HCT116 (cell line): ENCODE results near the gene SHH. TPM values are rescaled to one million over a fixed set of nuclear protein-coding genes. Genes with fewer than 3 reads are reported as not detected.

Experiments used
- ATAC-seq: fragments of 200-7000 bp; cut with Tn5 transposase; 2 replicates; pipeline ENCODE4 v1.9.1; 2020; ENCODE audit warnings: mild to moderate bottlenecking, moderate library complexity
- BruUV-seq: library from RNA; stranded (reverse); fragments of 400-500 nt; replicated peaks from 2 replicates; lab custom pipeline; 2021; lab: Mats Ljungman, UMichigan
- CTCF ChIA-PET: fragments of 300-600 bp; sonication (Branson Sonifier 250); formaldehyde crosslinking; loops from one replicate; lab custom pipeline; 2021; ENCODE audit warnings: antibody characterized with exemption; lab: Charles Lee
- POLR2A ChIA-PET: fragments of 300-600, 350-600 bp; sonication (Branson Sonifier 250); formaldehyde crosslinking; loops from one replicate; lab custom pipeline; 2021; ENCODE audit warnings: antibody characterized with exemption; lab: Charles Lee
- RAD21 ChIA-PET, 2 experiments: fragments of 300-600 bp; sonication (Branson Sonifier 250); formaldehyde crosslinking; loops; one replicate each; lab custom pipeline; 2023; ENCODE audit warnings: low total read pairs in 2 of 2; ENCODE audit not compliant: uncharacterized antibody in 2 of 2, unreplicated experiment in 2 of 2, low non-redundant PET in 1 of 2; lab: Charles Lee
- DNase-seq: peaks from one replicate; pipeline ENCODE4 v3.0.0-alpha.2; 2010; ENCODE audit warnings: low read depth, low spot score
- H2AFZ ChIP-seq: fragments of 200-600 bp; shearing (Covaris generic), sonication (generic); 2 replicates; pipeline ENCODE4 v1.6.1; 2017; ENCODE audit warnings: low read depth, mixed run types, mixed read lengths, antibody characterized with exemption, low read length; ENCODE audit not compliant: poor library complexity, severe bottlenecking
- H3K27ac ChIP-seq: 2 replicates; pipeline ENCODE4 v1.5.1; 2012; ENCODE audit warnings: low read depth, low read length
- H3K27me3 ChIP-seq: fragments of 200-600 bp; sonication (generic); 2 replicates; pipeline ENCODE4 v1.6.1; 2016; ENCODE audit warnings: mixed run types, low read length, mixed read lengths; ENCODE audit not compliant: insufficient read depth
- H3K36me3 ChIP-seq, 2 experiments: fragments of 200-500 bp in 1 of 2; fragments of 200-600 bp in 1 of 2; sonication (Bioruptor generic) in 1 of 2; sonication (generic) in 1 of 2; 2 replicates each; pipeline versions ENCODE4 v1.5.1 to v1.6.1; 2014 to 2016; ENCODE audit warnings: low read length in 2 of 2, inconsistent platforms in 1 of 2, mixed read lengths in 1 of 2, mixed run types in 1 of 2; ENCODE audit not compliant: insufficient read depth in 2 of 2, control insufficient read depth in 1 of 2
- H3K4me1 ChIP-seq, 2 experiments: fragments of 200-600 bp in 1 of 2; sonication (generic) in 1 of 2; 2 replicates each; pipeline versions ENCODE4 v1.5.1 to v1.6.1; 2012 to 2017; ENCODE audit warnings: low read length in 2 of 2, inconsistent platforms in 1 of 2, mild to moderate bottlenecking in 1 of 2, mixed read lengths in 1 of 2, mixed run types in 1 of 2, moderate library complexity in 1 of 2; ENCODE audit not compliant: insufficient read depth in 2 of 2, control insufficient read depth in 1 of 2
- H3K4me2 ChIP-seq: fragments of 200-600 bp; sonication (generic); 2 replicates; pipeline ENCODE4 v1.6.1; 2017; ENCODE audit warnings: mixed run types, low read length, mixed read lengths
- H3K4me3 ChIP-seq, 2 experiments: fragments of 200-600 bp in 1 of 2; sonication (generic) in 1 of 2; replicated peaks in 1 of 2; 2 replicates each; pipeline ENCODE4 v1.5.1; 2011 to 2016; ENCODE audit warnings: low read length in 2 of 2, control low read depth in 1 of 2, low read depth in 1 of 2, mild to moderate bottlenecking in 1 of 2, mixed read lengths in 1 of 2, mixed run types in 1 of 2
- H3K79me2 ChIP-seq: fragments of 200-600 bp; sonication (generic); 2 replicates; pipeline ENCODE4 v1.6.1; 2017; ENCODE audit warnings: mild to moderate bottlenecking, mixed run types, low read length, moderate library complexity, mixed read lengths; ENCODE audit not compliant: insufficient read depth
- H3K9ac ChIP-seq: fragments of 200-600 bp; sonication (generic); 2 replicates; pipeline ENCODE4 v1.6.1; 2016; ENCODE audit warnings: low read length, mixed read lengths
- H3K9me2 ChIP-seq: fragments of 200-600 bp; sonication (generic), shearing (Covaris generic); 2 replicates; pipeline ENCODE4 v1.6.1; 2017; ENCODE audit warnings: mixed run types, mild to moderate bottlenecking, moderate library complexity; ENCODE audit not compliant: insufficient read depth
- H3K9me3 ChIP-seq, 2 experiments: fragments of 200-500 bp in 1 of 2; fragments of 200-600 bp in 1 of 2; sonication (Bioruptor generic) in 1 of 2; sonication (generic) in 1 of 2; 2 replicates each; pipeline ENCODE4 v1.6.1; 2014 to 2017; ENCODE audit warnings: low read length in 2 of 2, mixed read lengths in 2 of 2, inconsistent platforms in 1 of 2, low read depth in 1 of 2, mild to moderate bottlenecking in 1 of 2, mixed run types in 1 of 2, moderate library complexity in 1 of 2; ENCODE audit not compliant: control insufficient read depth in 1 of 2, insufficient read depth in 1 of 2
- H4K20me1 ChIP-seq: fragments of 200-600 bp; sonication (generic), shearing (Covaris generic); 2 replicates; pipeline ENCODE4 v1.6.1; 2017; ENCODE audit warnings: mixed run types, mild to moderate bottlenecking, moderate library complexity; ENCODE audit not compliant: insufficient read depth
- CEBPB ChIP-seq: IDR thresholded peaks from 2 replicates; pipeline ENCODE4 v1.6.1; 2012; ENCODE audit warnings: low read depth
- EGR1 ChIP-seq: IDR thresholded peaks from 2 replicates; pipeline ENCODE4 v1.6.1; 2012; ENCODE audit warnings: low read depth
- EZH2 ChIP-seq: fragments of 200-600 bp; sonication (generic); IDR thresholded peaks from 2 replicates; pipeline ENCODE4 v1.6.1; 2017; ENCODE audit warnings: antibody characterized with exemption, mixed run types
- EZH2phosphoT487 ChIP-seq: fragments of 200-600 bp; IDR thresholded peaks from 2 replicates; pipeline ENCODE4 v1.6.1; 2018; ENCODE audit warnings: antibody characterized with exemption, borderline replicate concordance
- FOSL1 ChIP-seq: IDR thresholded peaks from 2 replicates; pipeline ENCODE4 v1.6.1; 2012; ENCODE audit warnings: low read depth
- JUND ChIP-seq: IDR thresholded peaks from 2 replicates; pipeline ENCODE4 v1.6.1; 2012
- POLR2A ChIP-seq: IDR thresholded peaks from 2 replicates; pipeline ENCODE4 v1.7.0; 2011; ENCODE audit warnings: borderline replicate concordance; ENCODE audit not compliant: insufficient read depth, insufficient read length; ENCODE audit errors: extremely low read depth
- SIN3A ChIP-seq: IDR thresholded peaks from 2 replicates; pipeline ENCODE4 v1.6.1; 2012; ENCODE audit warnings: low read depth
- SRF ChIP-seq: IDR thresholded peaks from 2 replicates; pipeline ENCODE4 v1.6.1; 2012; ENCODE audit warnings: low read depth
- TCF7L2 ChIP-seq: IDR thresholded peaks from 2 replicates; pipeline ENCODE4 v1.7.0; 2011; ENCODE audit warnings: borderline replicate concordance, inconsistent platforms; ENCODE audit not compliant: insufficient read depth, insufficient read length; ENCODE audit errors: extremely low read depth
- ZFX ChIP-seq: fragments of 450-650 bp; IDR thresholded peaks from 2 replicates; pipeline ENCODE4 v1.6.1; 2017
- intact Hi-C: fragments of 100-400 bp; cut with micrococcal nuclease; formaldehyde crosslinking; loops from 2 replicates; pipeline ENCODE4 v1.10.0; 2022
- total RNA-seq: library from RNA; stranded (reverse); gene quantifications from one replicate; pipeline ENCODE4 v1.2.1, GENCODE V29; 2021; ENCODE audit not compliant: unreplicated experiment
- TF ChIP-seq, protein P1 (sequence below), 3 experiments: fragments of 200-600 bp in 1 of 3; sonication (generic) in 1 of 3; IDR thresholded peaks in 2 of 3; conservative IDR thresholded peaks in 1 of 3; 2 replicates each; pipeline ENCODE4 v1.5.1; 2012 to 2017; ENCODE audit warnings: low read depth in 2 of 3, low read length in 2 of 3, antibody characterized with exemption in 1 of 3, borderline replicate concordance in 1 of 3, control low read depth in 1 of 3, mild to moderate bottlenecking in 1 of 3, mixed read lengths in 1 of 3, mixed run types in 1 of 3, moderate library complexity in 1 of 3; ENCODE audit not compliant: insufficient read depth in 1 of 3

The SHH gene
- total RNA-seq, 1 experiment from 2014 or later = 0.32 TPM

DNA sequence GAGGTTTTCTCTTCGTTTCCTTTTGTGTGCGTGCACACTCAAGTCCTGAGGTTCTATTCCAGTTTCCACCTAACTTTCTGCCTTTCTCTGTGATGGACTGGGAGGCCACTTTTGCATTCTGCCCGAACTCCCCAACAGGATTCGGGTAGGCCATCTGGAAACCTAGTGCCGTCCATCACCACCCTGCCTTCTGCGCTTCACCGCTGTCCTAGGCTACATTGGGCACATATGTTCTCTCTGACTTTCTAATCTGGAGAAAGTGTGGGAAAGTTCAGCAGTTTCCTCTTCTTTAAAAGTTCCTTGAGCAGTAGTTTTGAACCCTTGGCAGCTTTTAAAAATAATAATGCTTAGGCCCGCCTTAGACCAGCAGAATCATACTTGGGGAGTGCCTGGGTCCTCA, 46.8 kb downstream of the SHH start:
- Histone ChIP-seq H3K36me3 (peaks cover 11 to 22% of the 10 kb centered on the region in 2 experiments), H3K4me1 (no peaks in the 10 kb centered on the region), H3K4me3 (no peak overlapping the region), H3K9ac (no peak overlapping the region), H3K27ac (no peak overlapping the region), H3K27me3 (no peaks in the 10 kb centered on the region), H3K9me2 (no peaks in the 10 kb centered on the region), H3K79me2 (peaks cover 26% of the 10 kb centered on the region), H4K20me1 (peaks cover 5% of the 10 kb centered on the region), H3K4me2 (no peak overlapping the region), H2AFZ (no peak overlapping the region), H3K9me3 (no peaks in the 10 kb centered on the region)
- DNase-seq (no peak), ATAC-seq (no peak)
- TF ChIP-seq, protein P1, sequence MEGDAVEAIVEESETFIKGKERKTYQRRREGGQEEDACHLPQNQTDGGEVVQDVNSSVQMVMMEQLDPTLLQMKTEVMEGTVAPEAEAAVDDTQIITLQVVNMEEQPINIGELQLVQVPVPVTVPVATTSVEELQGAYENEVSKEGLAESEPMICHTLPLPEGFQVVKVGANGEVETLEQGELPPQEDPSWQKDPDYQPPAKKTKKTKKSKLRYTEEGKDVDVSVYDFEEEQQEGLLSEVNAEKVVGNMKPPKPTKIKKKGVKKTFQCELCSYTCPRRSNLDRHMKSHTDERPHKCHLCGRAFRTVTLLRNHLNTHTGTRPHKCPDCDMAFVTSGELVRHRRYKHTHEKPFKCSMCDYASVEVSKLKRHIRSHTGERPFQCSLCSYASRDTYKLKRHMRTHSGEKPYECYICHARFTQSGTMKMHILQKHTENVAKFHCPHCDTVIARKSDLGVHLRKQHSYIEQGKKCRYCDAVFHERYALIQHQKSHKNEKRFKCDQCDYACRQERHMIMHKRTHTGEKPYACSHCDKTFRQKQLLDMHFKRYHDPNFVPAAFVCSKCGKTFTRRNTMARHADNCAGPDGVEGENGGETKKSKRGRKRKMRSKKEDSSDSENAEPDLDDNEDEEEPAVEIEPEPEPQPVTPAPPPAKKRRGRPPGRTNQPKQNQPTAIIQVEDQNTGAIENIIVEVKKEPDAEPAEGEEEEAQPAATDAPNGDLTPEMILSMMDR (IDR thresholded peaks at IDR 0.05 in 2 of 3, conservative IDR thresholded peaks at IDR 0.05 in 1 of 3; ENCODE audit: borderline replicate concordance in 1 of 3, insufficient read depth in 1 of 3, low read depth in 2 of 3, low read length in 2 of 3) = no peak
- TF ChIP-seq EGR1 (no peak), EZH2 (no peak), POLR2A (no peak)
- intact Hi-C loops = loop anchor here (5.0 kb wide), 1 partner anchor 853 kb away; no protein-coding TSS in a partner anchor
- ChIA-PET RAD21 (no interaction called here), POLR2A (no interaction called here), CTCF (interaction anchor here (3.9 kb wide), 1 partner anchor 167 kb away, joined by 55 read pairs; no protein-coding TSS in a partner anchor)
- BruUV-seq = no TSS peak

DNA sequence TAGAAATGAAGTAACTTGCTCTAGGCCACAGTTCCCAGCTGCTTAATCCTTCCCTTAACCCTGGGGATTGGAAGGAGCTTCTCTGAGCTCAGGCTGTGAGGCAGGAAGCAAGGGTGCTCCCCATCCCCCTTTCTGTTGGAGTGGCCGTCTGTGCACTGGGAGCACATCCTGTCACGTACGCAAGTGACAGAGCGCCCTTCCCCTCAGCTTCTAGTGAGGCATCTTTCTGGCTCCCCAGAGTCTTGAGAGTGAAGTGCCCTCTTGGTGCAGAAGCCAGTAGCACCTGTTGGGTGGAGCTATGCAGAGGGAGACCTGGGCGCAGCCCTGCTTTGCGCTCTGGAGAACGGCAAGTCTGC, 47.8 kb downstream of the SHH start:
- Histone ChIP-seq H3K36me3 (peaks cover 3 to 13% of the 10 kb centered on the region in 2 experiments), H3K9me2 (no peaks in the 10 kb centered on the region), H3K4me3 (no peak overlapping the region), H3K4me1 (no peaks in the 10 kb centered on the region)
- TF ChIP-seq CEBPB (no peak), TCF7L2 (no peak), SRF (no peak), FOSL1 (no peak), SIN3A (no peak), ZFX (no peak), EZH2phosphoT487 (no peak), JUND (no peak)
- TF ChIP-seq, protein P1 (IDR thresholded peaks at IDR 0.05 in 2 of 3, conservative IDR thresholded peaks at IDR 0.05 in 1 of 3; ENCODE audit: borderline replicate concordance in 1 of 3, insufficient read depth in 1 of 3, low read depth in 2 of 3, low read length in 2 of 3) = no peak
- TF ChIP-seq, all 23 proteins: peak for 0
- DNase-seq = no peak
- BruUV-seq = no TSS peak
- Histone ChIP-seq H3K27me3 (no peaks in the 10 kb centered on the region), H3K79me2 (peaks cover 31% of the 10 kb centered on the region), H3K9me3 (no peaks in the 10 kb centered on the region), H3K4me2 (no peak overlapping the region), H2AFZ (no peak overlapping the region), H4K20me1 (peaks cover 5% of the 10 kb centered on the region), H3K27ac (no peak overlapping the region), H3K9ac (no peak overlapping the region)
- ATAC-seq = no peak
- intact Hi-C loops = no loop called here
- ChIA-PET POLR2A (no interaction called here), CTCF (no interaction called here), RAD21 (no interaction called here)
